HG03064 (cell line): Measurements from ENCODE around the gene MAP3K7.
A peak's percentile ranks its signal among the peaks of the same experiment; 100 is the strongest.

Experiments used
- ATAC-seq: cut with Tn5 transposase; IDR thresholded peaks from one replicate; pipeline ENCODE4 v1.9.1; 2021; ENCODE audit warnings: low read depth; ENCODE audit not compliant: unreplicated experiment

Gene MAP3K7

DNA sequence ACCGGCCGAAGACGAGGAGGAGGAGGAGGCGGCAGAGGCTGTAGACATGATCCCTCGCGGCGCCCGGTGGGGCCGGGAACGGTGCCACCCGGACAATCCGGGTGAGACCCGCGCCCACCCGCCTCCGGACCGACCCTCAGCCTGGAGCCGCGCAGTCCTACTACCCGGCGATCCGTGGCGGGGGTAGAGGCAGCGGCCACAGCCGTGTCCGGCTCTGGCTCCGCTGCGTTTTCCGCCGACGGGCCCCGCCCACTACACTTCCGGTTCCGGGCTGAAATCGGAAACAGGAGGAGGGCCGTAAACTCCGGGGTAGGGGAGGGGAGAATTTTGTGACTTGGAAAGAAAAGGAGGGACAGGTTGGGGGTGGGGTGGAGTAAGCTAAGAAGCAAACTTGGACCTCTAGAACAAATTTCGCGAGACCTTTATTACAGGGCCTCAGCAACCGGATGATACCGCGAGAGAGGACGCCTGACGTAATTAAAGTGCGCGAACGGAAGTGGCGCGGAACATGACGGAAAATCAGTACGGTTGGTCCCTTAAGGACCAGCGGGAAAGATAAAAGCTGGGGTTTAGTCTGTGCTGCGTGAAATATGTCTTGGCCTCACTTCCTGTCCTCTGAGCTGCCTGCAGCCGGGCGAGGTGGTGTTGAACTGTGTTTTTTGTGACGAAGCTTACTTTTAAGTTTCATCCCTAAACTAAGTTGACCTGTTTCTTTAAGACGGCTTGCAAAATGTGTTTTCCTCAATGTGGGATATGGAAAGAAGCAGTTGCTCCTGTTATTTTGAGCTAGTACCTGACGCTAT, at the start of gene MAP3K7:
MAP3K7 (minus strand) TSS at position 237 of the 803 bp plus-strand sequence; CDS start at position 48, 189 bp downstream.
- ATAC-seq, result peak; percentile 88

DNA sequence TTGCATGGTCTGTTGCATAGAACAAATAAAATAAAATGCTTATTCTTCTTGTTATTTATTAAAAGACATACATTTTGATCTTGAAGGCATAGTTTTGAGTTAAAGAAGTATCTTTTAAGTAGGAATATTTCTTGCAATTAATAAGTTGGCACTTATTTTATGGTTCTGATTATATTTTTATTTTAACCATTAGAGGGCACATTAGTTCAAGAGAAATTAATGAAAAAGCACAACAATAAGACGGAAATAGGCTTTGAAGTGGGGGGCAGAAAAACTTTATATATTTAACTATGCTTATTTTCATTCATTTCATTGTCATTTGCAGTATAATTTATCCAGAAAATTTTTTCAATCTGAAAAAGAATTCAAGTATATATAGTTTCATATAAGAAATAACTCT, 44.2 kb upstream of the MAP3K7 start:
- no peak for ATAC-seq

DNA sequence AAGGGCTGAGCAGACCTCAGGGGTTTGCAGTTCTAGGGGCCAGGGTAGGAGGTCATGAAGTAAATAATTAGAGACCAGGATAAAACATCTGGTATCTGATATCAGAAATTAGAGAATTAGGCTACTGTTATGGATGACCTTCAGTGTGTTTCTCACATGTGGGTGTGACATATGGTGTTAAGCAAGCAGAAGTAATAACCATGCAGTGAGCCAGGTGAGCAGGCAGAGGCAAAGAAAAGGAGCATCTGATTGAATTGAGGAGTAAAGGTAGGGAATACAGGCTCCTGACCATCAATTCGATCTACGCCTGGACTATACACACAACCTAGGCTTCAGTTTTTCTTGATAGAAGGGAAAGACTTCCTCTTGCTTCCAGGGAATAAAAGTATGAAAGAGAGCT, 34.7 kb upstream of the MAP3K7 start:
- no peak for ATAC-seq

DNA sequence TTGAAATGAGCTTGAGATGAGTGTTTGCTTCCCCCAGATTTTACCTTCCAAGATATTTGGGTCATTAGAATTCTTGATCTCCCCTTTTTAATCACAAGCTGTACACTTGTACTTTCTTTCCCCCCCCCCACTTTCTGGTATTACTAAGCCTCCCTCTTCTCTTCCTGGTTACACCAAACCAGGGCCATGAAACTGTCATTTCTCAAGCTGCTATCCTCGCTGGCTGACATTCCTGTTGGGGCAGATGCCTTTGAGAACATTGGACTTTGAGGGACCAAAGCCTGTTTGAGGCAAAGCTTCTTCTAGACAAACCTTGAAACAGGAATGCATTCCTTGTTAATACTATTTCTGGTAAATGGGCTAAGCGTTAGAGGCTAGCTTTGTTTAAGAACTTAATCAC, 32.3 kb upstream of the MAP3K7 start:
- no peak for ATAC-seq

DNA sequence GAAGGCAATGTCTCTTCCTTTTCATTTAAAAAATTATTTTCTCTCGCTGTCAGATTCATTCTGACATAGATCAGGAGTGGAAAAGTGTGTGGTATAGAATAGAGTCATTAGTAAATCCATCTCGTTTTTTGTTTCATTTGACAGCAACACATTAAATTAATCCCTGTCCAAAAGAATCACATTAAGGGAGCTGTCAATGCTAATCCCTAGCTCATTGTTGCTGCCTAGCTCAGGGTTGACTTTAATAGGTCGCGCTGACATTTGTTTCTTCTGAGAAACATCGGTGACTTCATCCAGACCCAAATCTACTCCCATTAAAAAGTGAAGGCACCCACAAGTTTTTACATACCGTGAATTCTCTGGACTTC, 25.4 kb upstream of the MAP3K7 start:
- ATAC-seq, result no peak

DNA sequence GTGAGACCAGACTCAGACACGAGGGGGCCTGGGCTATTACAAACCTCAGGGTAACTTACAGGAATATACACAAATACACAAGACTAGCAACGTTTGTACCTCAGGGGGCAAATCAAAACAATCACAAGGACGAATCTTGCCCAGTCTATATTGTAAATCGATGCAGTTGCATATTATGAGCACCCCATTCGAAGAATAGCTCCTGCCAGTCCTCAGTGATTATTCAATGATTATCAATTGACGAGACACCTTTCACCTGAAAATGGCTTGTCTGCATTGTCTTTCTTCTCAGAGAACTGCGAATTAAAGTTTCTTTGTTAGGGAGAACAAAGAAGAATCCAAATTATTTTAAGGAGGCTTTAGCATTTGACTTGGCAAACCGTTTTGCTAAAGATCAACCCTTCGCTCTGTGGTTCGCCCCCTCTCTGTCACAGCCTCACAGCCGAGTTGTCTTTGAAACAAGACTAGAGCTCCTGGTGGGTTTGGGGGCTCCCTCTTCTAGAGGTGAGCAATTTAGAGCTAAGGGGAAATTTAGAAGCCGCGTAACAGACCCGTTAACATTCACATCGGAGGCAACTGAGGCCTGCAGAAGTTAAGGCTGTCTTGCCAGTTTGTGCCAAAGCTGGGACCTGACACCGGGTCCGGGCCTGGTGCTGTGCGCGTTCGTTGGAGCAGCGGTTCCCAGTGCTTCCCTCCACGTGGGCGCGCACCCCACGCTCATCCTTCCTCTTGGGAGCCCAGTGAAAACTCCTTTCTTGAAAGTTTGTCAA, 24.9 kb upstream of the MAP3K7 start:
- no peak for ATAC-seq

DNA sequence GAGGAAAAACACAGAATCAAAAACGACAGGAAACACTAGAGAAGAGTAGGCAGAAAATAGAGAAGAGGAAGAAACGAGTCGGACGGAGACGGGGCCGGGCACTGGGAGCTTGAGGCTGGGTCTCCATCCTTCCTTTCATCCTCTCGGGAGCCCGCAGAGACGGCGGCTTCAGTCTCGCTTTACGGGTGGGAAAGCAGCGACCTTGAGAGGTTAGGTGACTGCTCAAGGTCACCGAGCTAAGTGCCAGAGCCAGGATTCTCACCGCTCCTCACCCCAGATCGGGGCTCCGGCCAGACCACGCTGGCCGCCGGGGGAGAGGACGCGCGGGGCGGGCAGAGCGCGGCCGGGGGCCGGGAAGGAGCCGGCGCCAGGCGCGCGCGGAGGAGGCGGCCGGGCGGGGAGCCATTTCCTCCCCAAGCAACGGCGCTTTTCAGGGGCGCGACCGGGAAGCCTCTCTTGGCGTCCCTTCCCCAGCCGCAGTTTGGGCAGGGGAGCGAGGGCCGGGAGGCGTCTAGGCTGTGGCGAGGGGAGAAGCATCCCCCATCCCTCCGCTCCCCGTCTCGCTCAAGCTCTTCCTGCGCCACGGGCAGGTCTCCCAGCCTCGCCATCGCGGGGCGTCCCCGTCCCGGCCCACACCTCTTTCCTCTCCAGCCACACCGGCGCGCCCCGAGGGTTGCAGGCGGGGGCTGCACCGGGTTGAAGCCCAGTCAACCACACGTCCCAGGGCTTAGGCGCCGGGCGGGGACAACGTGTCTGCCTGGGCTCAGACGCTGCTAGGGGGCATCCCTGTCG, 24.1 kb upstream of the MAP3K7 start:
- peak; percentile 61 for ATAC-seq

DNA sequence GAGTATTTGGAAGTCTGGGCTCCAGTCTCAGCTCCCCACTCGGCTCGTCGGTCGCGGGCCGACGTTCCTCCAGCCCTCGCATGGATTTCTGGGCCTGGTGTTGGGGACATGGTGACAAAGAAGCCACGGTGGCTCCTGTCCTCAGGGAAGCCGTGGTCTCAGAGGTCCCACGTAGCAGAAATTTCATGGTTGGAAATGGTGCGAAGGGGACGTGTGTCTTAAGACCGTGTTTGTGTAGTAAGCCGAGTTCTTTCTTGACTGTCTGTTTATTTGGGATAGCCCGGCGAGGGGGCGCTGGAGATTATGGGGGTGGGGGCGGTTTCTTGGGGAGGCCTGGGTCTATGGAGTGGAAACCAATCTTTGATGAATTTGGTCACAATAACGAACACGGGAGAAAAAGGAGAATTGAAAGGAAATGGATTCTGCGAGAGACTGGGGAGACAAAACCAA, 23.5 kb upstream of the MAP3K7 start:
- no peak for ATAC-seq

DNA sequence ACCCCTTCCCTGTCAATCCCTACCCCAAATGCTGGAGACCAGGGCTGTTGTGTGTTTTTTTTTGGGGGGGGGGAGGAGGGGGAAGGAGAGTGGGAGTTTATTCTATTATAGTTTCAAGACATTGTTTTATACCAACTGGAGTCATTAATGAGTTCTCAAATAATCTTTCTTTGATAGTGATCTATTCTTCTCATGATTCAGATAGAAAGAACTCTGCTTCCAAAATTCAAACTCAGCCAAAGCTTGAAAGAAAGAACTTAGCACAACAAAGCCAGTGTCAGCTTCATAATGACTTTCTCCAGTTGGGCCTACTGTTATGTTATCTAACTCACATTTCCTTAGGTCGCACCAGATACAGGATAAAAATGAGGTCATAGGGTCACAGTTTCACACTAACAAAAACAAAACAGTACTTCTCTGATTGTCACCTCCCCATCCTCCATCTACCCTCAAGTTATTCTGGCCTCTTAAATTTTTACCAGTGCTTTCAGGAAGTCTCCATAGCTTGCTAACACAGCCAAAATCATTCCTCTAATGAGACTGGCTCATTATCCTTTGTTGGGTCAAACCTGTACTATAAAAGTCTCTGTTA, 19.0 kb upstream of the MAP3K7 start:
- no peak for ATAC-seq

DNA sequence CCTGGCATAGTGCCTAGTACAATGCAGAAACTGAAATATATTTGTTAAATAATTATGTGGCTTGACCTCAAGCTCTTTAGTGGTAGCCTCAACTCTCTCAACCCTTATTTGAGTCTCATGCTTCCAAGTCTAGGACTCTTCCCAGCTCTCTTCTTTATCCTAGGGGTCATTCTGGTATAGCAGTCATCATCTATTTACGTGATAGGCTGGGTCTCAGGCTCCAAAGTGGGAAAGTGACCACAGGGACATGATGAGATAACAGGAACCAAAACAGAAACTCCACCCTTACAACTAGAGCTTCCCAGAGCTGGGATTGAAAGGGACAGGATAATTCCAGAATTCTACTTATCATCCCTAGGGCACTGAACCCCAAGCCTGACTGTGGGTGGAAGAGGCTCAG, 17.7 kb upstream of the MAP3K7 start:
- no peak for ATAC-seq

DNA sequence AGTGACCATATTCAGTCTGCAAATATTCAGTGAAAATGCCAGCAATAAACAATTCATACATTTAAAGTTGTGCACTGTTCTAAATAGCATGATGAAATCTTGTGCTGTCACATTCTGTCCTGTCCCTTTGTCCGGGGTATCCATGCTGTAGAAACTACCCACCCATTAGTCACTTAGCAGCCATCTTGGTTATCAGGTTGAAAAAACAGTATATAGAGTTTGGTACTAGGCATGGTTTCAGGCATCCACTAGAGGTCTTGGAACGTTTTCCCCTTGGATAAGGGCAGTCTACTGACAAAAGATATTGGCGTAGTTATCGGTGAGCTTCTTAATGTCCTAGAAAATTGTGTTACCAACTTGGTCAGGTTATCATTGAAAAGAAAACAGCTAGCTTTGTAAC, 12.3 kb upstream of the MAP3K7 start:
- ATAC-seq, result no peak

DNA sequence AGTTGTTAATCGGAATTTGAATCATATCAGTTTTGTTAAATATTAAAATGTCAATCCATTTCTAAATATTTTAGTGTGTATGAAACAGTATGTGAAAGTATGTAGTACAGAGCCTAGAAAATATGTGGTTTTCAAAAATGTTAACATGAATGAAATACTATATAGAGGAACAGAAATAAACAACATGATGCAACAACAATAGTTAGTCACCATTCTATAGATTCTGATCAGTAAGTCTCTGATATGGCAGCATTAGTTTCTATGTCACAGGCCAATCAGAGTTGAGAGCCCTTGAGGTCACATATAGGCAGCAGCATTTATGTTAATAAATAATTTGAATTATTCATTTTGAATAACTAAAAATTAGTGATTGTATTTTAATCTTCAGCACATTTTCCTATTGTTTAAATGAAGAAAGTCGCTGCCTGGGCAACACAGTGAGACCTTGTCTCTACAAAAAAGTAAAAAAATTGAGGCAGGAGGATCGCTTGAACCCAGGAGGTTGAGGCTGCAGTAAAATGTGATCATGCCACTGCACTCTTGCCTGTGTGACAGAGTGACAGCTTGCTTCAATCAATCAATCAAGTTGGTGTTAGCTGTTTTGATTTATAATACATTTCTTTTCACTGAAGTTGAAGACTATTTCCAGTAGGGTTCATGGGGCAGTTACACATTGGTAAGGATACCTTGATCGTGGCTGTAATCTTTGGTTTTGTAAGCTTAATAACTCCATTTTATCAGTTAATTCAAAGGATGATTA, 11.5 kb upstream of the MAP3K7 start:
- ATAC-seq, result no peak

DNA sequence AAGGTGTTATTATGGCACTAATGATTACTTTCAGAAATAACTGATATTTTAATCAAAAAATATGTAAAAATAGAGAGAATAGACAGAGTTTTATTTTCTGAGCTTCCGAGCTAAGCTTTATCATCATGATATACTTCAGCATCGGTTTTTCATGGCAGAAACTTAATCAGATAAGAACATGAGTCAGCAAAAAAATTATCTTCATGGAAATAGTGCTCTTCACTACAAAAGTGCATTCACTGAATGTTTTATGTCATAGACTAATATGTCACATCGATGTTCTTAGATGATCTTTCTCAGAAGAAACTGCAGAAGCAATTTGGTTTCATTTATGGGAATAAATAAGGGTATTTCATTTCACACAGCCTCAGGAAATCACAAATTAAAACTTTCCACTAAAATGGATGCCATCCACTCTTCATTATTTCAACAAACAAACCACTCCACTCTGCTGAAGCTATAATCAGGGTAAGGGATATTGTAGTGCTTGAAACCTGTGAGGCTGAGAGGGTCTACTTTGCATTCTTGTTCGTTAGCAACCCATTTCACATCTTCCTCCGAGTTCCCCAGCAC, 10.2 kb upstream of the MAP3K7 start:
- no peak for ATAC-seq

DNA sequence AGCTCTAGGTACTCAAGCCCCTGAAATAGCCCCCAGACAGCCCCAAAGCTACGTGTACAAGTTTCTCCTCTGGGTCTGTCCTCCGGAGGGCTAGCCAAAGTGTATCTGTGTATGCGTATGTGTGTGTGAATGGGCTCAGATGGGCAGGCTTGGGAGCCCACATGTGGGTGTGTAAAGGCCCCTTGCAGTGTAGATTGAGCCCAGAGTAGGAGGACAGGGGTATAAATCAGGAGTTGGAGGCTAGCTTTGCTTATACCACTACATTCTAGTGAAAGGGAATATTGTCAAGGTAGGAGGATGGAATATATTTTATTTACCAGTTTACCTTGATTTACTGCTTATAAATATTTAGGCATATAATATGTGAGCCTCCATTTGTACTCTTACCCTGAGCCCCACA, 9.0 kb upstream of the MAP3K7 start:
- ATAC-seq, result no peak

DNA sequence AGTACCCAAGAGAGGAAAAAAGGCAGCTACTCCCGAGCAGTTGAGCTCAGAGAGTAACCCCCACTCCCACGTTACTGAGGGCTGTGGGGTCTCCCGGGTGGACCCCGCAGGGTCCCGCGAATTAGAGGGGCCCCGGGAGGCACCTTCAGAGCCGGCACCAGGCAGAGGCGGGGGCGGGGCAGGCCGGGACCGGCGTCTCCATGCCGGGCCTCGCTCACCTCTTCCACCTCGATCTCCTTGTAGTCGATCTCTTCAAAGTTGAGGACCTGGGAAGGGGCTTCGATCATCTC, 381 bp downstream of the MAP3K7 start:
- peak; percentile 27 for ATAC-seq

DNA sequence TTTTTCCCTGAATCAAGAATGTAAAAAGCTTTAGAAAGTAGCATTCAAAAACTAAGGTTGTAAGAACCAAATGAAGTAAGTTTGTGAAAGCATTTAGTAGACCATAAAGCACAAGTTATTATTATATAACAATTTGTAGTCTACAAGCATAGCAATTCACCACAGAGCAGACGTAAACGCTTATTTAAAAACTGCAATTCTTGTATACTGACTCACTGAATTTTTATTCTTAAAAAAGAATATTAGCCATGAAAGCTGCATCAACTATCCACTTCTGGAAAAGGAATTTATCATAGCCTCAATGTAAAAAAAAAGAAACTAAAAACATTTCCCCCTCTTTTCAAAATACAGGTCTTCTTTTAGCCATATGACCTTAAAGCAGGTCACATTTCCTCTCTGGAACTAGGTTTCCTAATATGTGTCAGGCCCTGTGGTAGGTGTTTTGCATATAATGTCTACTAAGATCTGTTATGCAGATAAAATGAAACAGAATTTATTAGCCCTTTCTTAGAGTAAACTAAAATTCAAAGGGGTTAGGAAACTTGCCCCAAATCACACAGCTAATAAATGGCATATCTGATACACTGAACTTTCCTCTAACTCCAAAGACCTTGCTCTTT, 2.1 kb downstream of the MAP3K7 start:
- ATAC-seq, result no peak

DNA sequence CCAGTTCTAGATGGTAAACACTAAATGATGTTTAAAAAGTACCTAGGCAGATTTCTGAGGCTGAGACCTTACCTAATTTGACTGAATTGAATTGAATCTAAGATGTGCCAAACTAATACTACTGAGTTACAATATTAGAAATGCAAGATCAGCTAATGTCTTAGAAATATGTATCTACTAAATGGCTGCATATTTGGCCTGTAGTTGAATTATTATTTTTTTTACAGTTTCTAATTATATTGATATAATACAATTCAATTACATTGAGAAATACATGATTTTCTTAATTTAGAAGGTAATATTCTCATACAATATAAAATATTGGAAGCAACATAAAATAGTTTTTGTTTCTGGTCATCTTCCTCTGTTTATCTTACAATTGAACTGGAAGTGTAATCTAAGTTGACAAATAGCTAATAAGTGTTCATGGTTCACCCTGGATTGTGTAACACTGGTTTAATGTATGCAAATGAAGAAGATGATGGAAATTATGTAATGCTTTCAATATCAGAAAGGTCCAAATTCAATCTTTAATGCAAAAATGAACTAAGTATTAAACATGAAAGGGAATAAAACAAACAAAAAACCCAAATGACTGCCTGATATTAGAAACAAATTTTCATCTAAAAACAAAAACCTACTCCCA, 2.9 kb downstream of the MAP3K7 start:
- no peak for ATAC-seq

DNA sequence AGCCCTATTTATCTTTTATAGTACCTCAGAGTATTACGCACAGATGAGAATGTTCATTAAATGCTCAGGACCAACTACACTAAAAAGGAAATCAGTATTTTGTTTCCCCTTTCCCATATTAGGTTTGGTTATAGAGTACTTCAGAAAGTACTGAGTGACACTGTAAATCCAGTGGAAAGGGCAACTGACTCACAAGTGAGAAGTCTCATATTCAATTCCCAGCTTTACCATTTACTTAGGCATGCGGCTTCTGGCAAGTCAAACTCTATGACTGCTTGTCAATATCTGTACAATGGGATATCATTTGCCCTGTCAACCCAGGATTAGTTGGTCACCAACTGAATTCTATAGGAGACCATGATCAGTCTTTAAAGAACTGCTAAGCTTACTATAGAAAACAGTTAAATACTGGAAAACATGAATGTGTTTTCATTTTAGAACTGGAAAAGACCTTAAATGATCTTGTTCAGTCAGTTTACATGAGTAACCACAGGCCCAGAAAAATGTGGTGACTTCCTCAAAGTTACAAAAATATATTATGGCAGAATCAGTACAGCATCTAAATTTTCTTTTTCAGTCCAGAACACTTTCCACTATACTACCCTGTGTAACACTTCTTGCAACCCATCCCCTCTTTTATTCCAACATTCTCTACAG, 3.6 kb downstream of the MAP3K7 start:
- ATAC-seq, result no peak

DNA sequence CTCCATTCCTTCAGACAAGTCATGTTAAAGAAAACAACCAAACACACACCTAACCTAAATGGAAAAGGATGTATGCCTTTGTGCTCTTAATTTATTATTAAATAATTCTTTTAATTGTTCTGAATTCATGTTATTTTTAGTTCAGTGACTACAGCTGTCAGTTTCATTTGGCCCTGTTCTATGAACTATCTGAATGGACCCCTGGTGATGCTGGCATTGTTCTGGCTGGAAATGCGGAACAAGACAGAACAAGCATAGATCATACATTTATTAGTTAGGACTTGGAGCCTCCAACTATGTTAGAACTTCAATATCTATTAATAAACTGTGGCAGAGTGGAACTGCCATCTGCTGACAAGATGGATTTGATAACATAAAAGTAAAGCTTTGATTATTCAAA, 5.7 kb downstream of the MAP3K7 start:
- no peak for ATAC-seq
